WTC11 (cell line): ENCODE measurements around the gene PRTFDC1. TPM values are rescaled to one million over a fixed set of nuclear protein-coding genes. Genes with fewer than 3 reads are reported as not detected.

Experiments used
- ATAC-seq: fragments of 200-7000 bp; cut with Tn5 transposase; 2 replicates; pipeline ENCODE4 v1.10.0; 2021; ENCODE audit warnings: mild to moderate bottlenecking, moderate library complexity
- CTCF ChIA-PET: fragments of 300-600 bp; sonication (Branson Sonifier 250); formaldehyde crosslinking; loops from one replicate; lab custom pipeline; 2021; ENCODE audit warnings: antibody characterized with exemption; lab: Charles Lee
- POLR2A ChIA-PET: fragments of 350-600 bp; sonication (Branson Sonifier 250); formaldehyde crosslinking; loops from one replicate; lab custom pipeline; 2021; ENCODE audit warnings: antibody characterized with exemption; lab: Charles Lee
- DNase-seq: peaks from one replicate; pipeline ENCODE4 v3.0.0; 2021; ENCODE audit warnings: low spot score
- H3K27ac Mint-ChIP-seq: 2 replicates; pipeline ENCODE4 v1.8.0; 2021; ENCODE audit warnings: mixed read lengths
- H3K27me3 Mint-ChIP-seq: 2 replicates; pipeline ENCODE4 v1.8.0; 2021; ENCODE audit warnings: low read depth, mild to moderate bottlenecking, moderate library complexity, mixed read lengths
- H3K36me3 Mint-ChIP-seq: 2 replicates; pipeline ENCODE4 v1.8.0; 2021; ENCODE audit warnings: mixed read lengths
- H3K4me1 Mint-ChIP-seq: 2 replicates; pipeline ENCODE4 v1.8.0; 2022; ENCODE audit warnings: mixed read lengths
- H3K4me3 Mint-ChIP-seq: 2 replicates; pipeline ENCODE4 v1.8.0; 2021; ENCODE audit warnings: mild to moderate bottlenecking, moderate library complexity, mixed read lengths
- H3K9me3 Mint-ChIP-seq: 2 replicates; pipeline ENCODE4 v1.8.0; 2021; ENCODE audit warnings: mixed read lengths
- ARID4B ChIP-seq: sonication (generic); formaldehyde crosslinking; IDR thresholded peaks from 2 replicates; pipeline ENCODE4 v1.8.0; 2023; ENCODE audit warnings: missing genetic modification reagents, mild to moderate bottlenecking, borderline replicate concordance
- CREM ChIP-seq: sonication (generic); formaldehyde crosslinking; IDR thresholded peaks from 2 replicates; pipeline ENCODE4 v1.8.1; 2022; ENCODE audit warnings: mild to moderate bottlenecking, missing genetic modification reagents, moderate library complexity
- CTCF ChIP-seq: fragments of 200-600 bp; IDR thresholded peaks from 2 replicates; pipeline ENCODE4 v1.8.0; 2022; ENCODE audit warnings: antibody characterized with exemption
- E2F1 ChIP-seq: sonication (generic); formaldehyde crosslinking; IDR thresholded peaks from 2 replicates; pipeline ENCODE4 v1.8.0; 2022; ENCODE audit warnings: mild to moderate bottlenecking, missing genetic modification reagents
- FOXJ3 ChIP-seq: sonication (generic); formaldehyde crosslinking; IDR thresholded peaks from 2 replicates; pipeline ENCODE4 v1.9.0; 2021; ENCODE audit warnings: missing genetic modification reagents, mild to moderate bottlenecking, borderline replicate concordance
- GABPB1 ChIP-seq: sonication (generic); formaldehyde crosslinking; IDR thresholded peaks from 2 replicates; pipeline ENCODE4 v1.8.1; 2023; ENCODE audit warnings: mild to moderate bottlenecking, missing genetic modification reagents
- JUN ChIP-seq: sonication (generic); formaldehyde crosslinking; IDR thresholded peaks from 2 replicates; pipeline ENCODE4 v1.8.0; 2023; ENCODE audit warnings: mild to moderate bottlenecking, missing genetic modification reagents
- MXD4 ChIP-seq: fragments of 250-450 bp; sonication (Bioruptor Pico); IDR thresholded peaks from 2 replicates; pipeline ENCODE4 v1.8.0; 2021; ENCODE audit warnings: mild to moderate bottlenecking, moderate library complexity, borderline replicate concordance
- RORB ChIP-seq: fragments of 250-450 bp; sonication (Bioruptor Pico); IDR thresholded peaks from 2 replicates; pipeline ENCODE4 v1.9.0; 2021; ENCODE audit warnings: mild to moderate bottlenecking
- SP1 ChIP-seq: sonication (generic); formaldehyde crosslinking; conservative IDR thresholded peaks from 2 replicates; pipeline ENCODE4 v1.8.1; 2022; ENCODE audit warnings: missing genetic modification reagents
- STAT6 ChIP-seq: sonication (generic); formaldehyde crosslinking; conservative IDR thresholded peaks from 2 replicates; pipeline ENCODE4 v1.8.1; 2023; ENCODE audit warnings: mild to moderate bottlenecking, low read depth, missing genetic modification reagents, moderate library complexity
- TEAD4 ChIP-seq: sonication (generic); formaldehyde crosslinking; IDR thresholded peaks from 2 replicates; pipeline ENCODE4 v1.8.0; 2022; ENCODE audit warnings: mild to moderate bottlenecking, missing genetic modification reagents
- USF2 ChIP-seq: sonication (generic); formaldehyde crosslinking; IDR thresholded peaks from 2 replicates; pipeline ENCODE4 v1.8.1; 2023; ENCODE audit warnings: mild to moderate bottlenecking, missing genetic modification reagents, moderate library complexity
- ZNF138 ChIP-seq: sonication (generic); formaldehyde crosslinking; conservative IDR thresholded peaks from 2 replicates; pipeline ENCODE4 v1.8.1; 2022; ENCODE audit warnings: mild to moderate bottlenecking, moderate library complexity, missing genetic modification reagents
- ZNF219 ChIP-seq: sonication (generic); formaldehyde crosslinking; IDR thresholded peaks from 2 replicates; pipeline ENCODE4 v1.8.0; 2023; ENCODE audit warnings: missing genetic modification reagents, mild to moderate bottlenecking, borderline replicate concordance
- ZNF416 ChIP-seq: fragments of 250-450 bp; sonication (Bioruptor Pico); IDR thresholded peaks from 2 replicates; pipeline ENCODE4 v1.9.0; 2021; ENCODE audit warnings: mild to moderate bottlenecking, inconsistent platforms
- ZNF423 ChIP-seq: fragments of 250-450 bp; sonication (Bioruptor Pico); IDR thresholded peaks from 2 replicates; pipeline ENCODE4 v2.1.2; 2022; ENCODE audit warnings: mild to moderate bottlenecking, moderate library complexity
- ZNF532 ChIP-seq: fragments of 250-450 bp; sonication (Bioruptor Pico); IDR thresholded peaks from 2 replicates; pipeline ENCODE4 v1.9.0; 2021; ENCODE audit warnings: mild to moderate bottlenecking, borderline replicate concordance
- total RNA-seq: library from RNA; stranded (reverse); gene quantifications from 3 replicates; pipeline ENCODE4 v1.2.3, GENCODE V29; 2021

Gene PRTFDC1
- total RNA-seq, 1 experiment from 2014 or later = 6.1 TPM

GRCh38 chr10:24949616-24950015 is 2.8 kb downstream of the PRTFDC1 start:
- POLR2A ChIA-PET = no interaction called here
- Mint-ChIP-seq H3K4me1 (peaks cover 34% of the 10 kb centered on the region), H3K36me3 (no peaks in the 10 kb centered on the region), H3K9me3 (no peaks in the 10 kb centered on the region), H3K27ac (no peak overlapping the region), H3K4me3 (no peak overlapping the region), H3K27me3 (no peaks in the 10 kb centered on the region)
- TF ChIP-seq FOXJ3 (no peak), E2F1 (CRISPR knock-in tag) (no peak), ZNF219 (CRISPR knock-in tag) (no peak), ZNF416 (CRISPR knock-in tag) (no peak)
- no peak for ATAC-seq
- DNase-seq = no peak
- CTCF ChIA-PET = no interaction called here

- DNase-seq (no peak), ATAC-seq (no peak)
- TF ChIP-seq USF2 = no peak
- TF ChIP-seq TEAD4 (CRISPR knock-in tag) = no peak
- TF ChIP-seq ZNF423 = no peak
- TF ChIP-seq CTCF = no peak
- no peak for TF ChIP-seq SP1
- no peak for TF ChIP-seq STAT6 (CRISPR knock-in tag)
- TF ChIP-seq GABPB1 = no peak
- no peak for TF ChIP-seq ZNF532 (CRISPR knock-in tag)
- TF ChIP-seq RORB (CRISPR knock-in tag) = no peak
- no peak for TF ChIP-seq MXD4
- TF ChIP-seq CREM (CRISPR knock-in tag) = no peak
- TF ChIP-seq ZNF138 (CRISPR knock-in tag) = no peak
- TF ChIP-seq JUN (CRISPR knock-in tag) = no peak
- TF ChIP-seq ARID4B (CRISPR knock-in tag) = no peak
- Mint-ChIP-seq H3K4me3 (no peak overlapping the region), H3K27me3 (no peaks in the 10 kb centered on the region), H3K27ac (no peak overlapping the region), H3K36me3 (no peaks in the 10 kb centered on the region), H3K4me1 (peaks cover 22% of the 10 kb centered on the region), H3K9me3 (no peaks in the 10 kb centered on the region)
- ChIA-PET CTCF (no interaction called here), POLR2A (interaction anchor here (0.6 kb wide), 1 partner anchor 75 kb away, joined by 3 read pairs; no protein-coding TSS in a partner anchor)
Measured at GRCh38 chr10:24947304-24948097, 4.9 kb downstream of the PRTFDC1 start.
